ENCODE results near the gene TSPO.

Gene TSPO

GRCh38 chr22:43210631-43211515 lies 59.5 kb downstream of the TSPO start:
- Histone ChIP-seq H3K4me2 (ENCODE audit: low read length) (no peak overlapping the region), H3K4me1 (ENCODE audit: insufficient read depth, low read length, severe bottlenecking) (no peaks in the 10 kb centered on the region), H3K79me2 (ENCODE audit: insufficient read depth, low read length) (no peaks in the 10 kb centered on the region), H3K36me3 (ENCODE audit: insufficient read depth, low read length) (no peaks in the 10 kb centered on the region), H4K20me1 (ENCODE audit: insufficient read depth, low read length) (no peaks in the 10 kb centered on the region), H3K9me3 (ENCODE audit: low read length) (no peaks in the 10 kb centered on the region), H2AFZ (ENCODE audit: low read length) (no peak overlapping the region), H3K4me3 (ENCODE audit: low read depth, low read length, poor library complexity, severe bottlenecking) (no peak overlapping the region), H3K27me3 (ENCODE audit: insufficient read depth, low read length) (peaks cover 17% of the 10 kb centered on the region; the same call in 1 of the 2 replicates), H3K27ac (ENCODE audit: low read depth, low read length, poor library complexity, severe bottlenecking) (no peak overlapping the region), H3K9ac (ENCODE audit: low read length) (no peak overlapping the region), H3K9me2 (ENCODE audit: low read depth, low read length) (no peaks in the 10 kb centered on the region), H3F3A (ENCODE audit: insufficient read depth, low read length) (no peaks in the 10 kb centered on the region)
- no peak for TF ChIP-seq EZH2 (IDR thresholded peaks at IDR 0.05; ENCODE audit: borderline replicate concordance, low read length)
- TF ChIP-seq CTCF (IDR thresholded peaks at IDR 0.05; ENCODE audit: low read length), result no peak

GRCh38 chr22:43211941-43212433 lies 60.6 kb downstream of the TSPO start:
- H3K9me2 ChIP-seq (ENCODE audit: low read depth, low read length), result no peaks in the 10 kb centered on the region
- H3K9me3 ChIP-seq (ENCODE audit: low read length), result no peaks in the 10 kb centered on the region
- no peaks in the 10 kb centered on the region for H3F3A ChIP-seq (ENCODE audit: insufficient read depth, low read length)
- no peak for TF ChIP-seq EZH2 (IDR thresholded peaks at IDR 0.05; ENCODE audit: borderline replicate concordance, low read length)
- TF ChIP-seq CTCF (IDR thresholded peaks at IDR 0.05; ENCODE audit: low read length), result no peak
- H3K27me3 ChIP-seq (ENCODE audit: insufficient read depth, low read length), result peaks cover 17% of the 10 kb centered on the region; the same call in 1 of the 2 replicates
- H3K79me2 ChIP-seq (ENCODE audit: insufficient read depth, low read length), result no peaks in the 10 kb centered on the region
- H3K27ac ChIP-seq (ENCODE audit: low read depth, low read length, poor library complexity, severe bottlenecking), result no peak overlapping the region
- no peak overlapping the region for H3K9ac ChIP-seq (ENCODE audit: low read length)
- no peak overlapping the region for H3K4me2 ChIP-seq (ENCODE audit: low read length)
- no peaks in the 10 kb centered on the region for H3K4me1 ChIP-seq (ENCODE audit: insufficient read depth, low read length, severe bottlenecking)
- H2AFZ ChIP-seq (ENCODE audit: low read length), result no peak overlapping the region
- H4K20me1 ChIP-seq (ENCODE audit: insufficient read depth, low read length), result no peaks in the 10 kb centered on the region
- H3K36me3 ChIP-seq (ENCODE audit: insufficient read depth, low read length), result no peaks in the 10 kb centered on the region
- H3K4me3 ChIP-seq (ENCODE audit: low read depth, low read length, poor library complexity, severe bottlenecking), result no peak overlapping the region

GRCh38 chr22:43212434-43212952 lies 61.1 kb downstream of the TSPO start:
- H3K27me3 ChIP-seq (ENCODE audit: insufficient read depth, low read length), result peaks cover 17% of the 10 kb centered on the region; the same call in 1 of the 2 replicates
- H3F3A ChIP-seq (ENCODE audit: insufficient read depth, low read length), result no peaks in the 10 kb centered on the region
- H3K4me2 ChIP-seq (ENCODE audit: low read length), result no peak overlapping the region
- no peak overlapping the region for H3K27ac ChIP-seq (ENCODE audit: low read depth, low read length, poor library complexity, severe bottlenecking)
- TF ChIP-seq EZH2 (IDR thresholded peaks at IDR 0.05; ENCODE audit: borderline replicate concordance, low read length) (no peak), CTCF (IDR thresholded peaks at IDR 0.05; ENCODE audit: low read length) (no peak)
- no peaks in the 10 kb centered on the region for H3K36me3 ChIP-seq (ENCODE audit: insufficient read depth, low read length)
- H2AFZ ChIP-seq (ENCODE audit: low read length), result no peak overlapping the region
- H3K9ac ChIP-seq (ENCODE audit: low read length), result no peak overlapping the region
- H3K4me1 ChIP-seq (ENCODE audit: insufficient read depth, low read length, severe bottlenecking), result no peaks in the 10 kb centered on the region
- H3K9me3 ChIP-seq (ENCODE audit: low read length), result no peaks in the 10 kb centered on the region
- no peaks in the 10 kb centered on the region for H3K79me2 ChIP-seq (ENCODE audit: insufficient read depth, low read length)
- H3K9me2 ChIP-seq (ENCODE audit: low read depth, low read length), result no peaks in the 10 kb centered on the region
- no peak overlapping the region for H3K4me3 ChIP-seq (ENCODE audit: low read depth, low read length, poor library complexity, severe bottlenecking)
- no peaks in the 10 kb centered on the region for H4K20me1 ChIP-seq (ENCODE audit: insufficient read depth, low read length)

Measured in OCI-LY1 (cell line).